Activated T-helper 1 cell treated with anti-CD3 and anti-CD28 coated beads, Interleukin-2, amount 50 U/mL, for 16 hours (primary cell): ENCODE measurements around the gene TULP3.

Source experiments
- DNase-seq, 2 donors: peaks; one replicate each; pipeline ENCODE4 v3.0.0-alpha.2; 2020; ENCODE audit warnings: low read depth in 1 of 2, low spot score in 1 of 2

The TULP3 gene

DNA sequence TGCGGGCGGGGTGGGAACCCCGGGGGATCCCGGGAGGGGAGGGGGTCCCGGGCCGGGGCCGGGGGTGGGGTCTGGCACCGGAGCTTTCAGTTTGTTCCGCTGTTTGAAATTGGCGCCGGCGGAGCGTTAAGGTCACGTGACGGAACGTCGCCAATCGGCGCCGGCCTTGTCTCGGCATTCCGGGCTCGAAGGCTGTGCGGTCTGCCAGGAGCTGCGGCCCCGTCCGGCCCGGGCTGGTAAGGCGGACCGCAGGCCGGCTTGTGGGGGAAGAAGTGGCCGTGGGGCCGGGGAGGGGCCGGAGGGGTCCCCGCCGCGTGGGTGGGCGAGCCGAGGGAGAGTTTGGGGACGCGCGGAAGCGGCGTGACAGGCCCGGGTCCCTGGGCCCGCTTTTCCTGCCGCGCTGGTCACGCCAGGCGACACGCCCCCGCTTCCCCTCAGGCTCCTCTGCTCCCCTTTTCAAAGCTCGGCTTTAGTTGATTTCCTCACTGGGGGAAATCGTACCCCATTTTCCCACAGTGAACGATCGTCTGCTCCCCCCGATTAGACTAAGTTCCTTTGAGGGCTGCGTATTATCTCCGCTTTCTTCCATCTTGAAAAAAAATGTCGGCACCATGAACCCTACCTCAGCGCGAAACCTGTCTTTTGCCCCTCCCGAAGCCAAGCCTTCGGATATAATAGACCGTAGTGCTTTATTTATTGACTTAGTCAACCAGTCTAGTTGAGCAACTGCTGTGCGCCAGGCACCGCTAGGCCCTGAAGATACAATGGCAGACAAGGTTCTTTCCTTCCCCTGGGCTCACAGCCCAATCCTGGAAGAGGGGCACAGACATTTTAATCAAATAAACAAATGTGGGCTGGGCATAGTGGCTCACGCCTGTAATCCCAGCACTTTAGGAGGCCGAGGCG lies 13.4 kb upstream of the TULP3 start, which contains the start of the genes FOXM1 and RHNO1:
Gene FOXM1, minus strand, starts transcription at position 128 of the 906 bp plus-strand sequence. CDS start 2,696 bp downstream, outside the sequence.
Gene RHNO1, plus strand, starts transcription at position 177 of the 906 bp plus-strand sequence. CDS start 8,144 bp downstream, outside the sequence.
- peak; percentile 77 to 81 for DNase-seq

GRCh38 chr12:2877953-2878732 lies 12.5 kb upstream of the TULP3 start:
- no peak for DNase-seq

DNA sequence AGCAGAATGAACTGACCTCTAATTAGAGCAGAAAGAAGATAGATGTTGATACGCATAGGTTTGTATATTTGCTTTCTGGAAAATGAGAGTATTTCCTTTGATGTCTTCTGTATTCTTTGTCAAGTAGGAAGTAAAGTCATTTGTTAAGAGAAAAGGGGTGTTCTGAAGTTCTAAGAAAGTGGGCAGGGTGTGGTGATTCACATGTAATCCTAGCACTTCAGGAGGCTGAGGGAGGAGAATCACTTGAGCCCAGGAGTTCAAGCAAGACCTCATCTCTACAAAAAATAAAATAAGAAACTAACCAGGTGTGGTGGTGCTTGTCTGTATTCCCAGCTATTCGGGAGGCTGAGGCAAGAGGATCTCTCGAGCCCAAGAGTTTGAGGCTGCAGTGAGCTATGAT lies 10.8 kb upstream of the TULP3 start:
- no peak for DNase-seq

GRCh38 chr12:2884810-2885209 lies 5.9 kb upstream of the TULP3 start:
- no peak for DNase-seq

DNA sequence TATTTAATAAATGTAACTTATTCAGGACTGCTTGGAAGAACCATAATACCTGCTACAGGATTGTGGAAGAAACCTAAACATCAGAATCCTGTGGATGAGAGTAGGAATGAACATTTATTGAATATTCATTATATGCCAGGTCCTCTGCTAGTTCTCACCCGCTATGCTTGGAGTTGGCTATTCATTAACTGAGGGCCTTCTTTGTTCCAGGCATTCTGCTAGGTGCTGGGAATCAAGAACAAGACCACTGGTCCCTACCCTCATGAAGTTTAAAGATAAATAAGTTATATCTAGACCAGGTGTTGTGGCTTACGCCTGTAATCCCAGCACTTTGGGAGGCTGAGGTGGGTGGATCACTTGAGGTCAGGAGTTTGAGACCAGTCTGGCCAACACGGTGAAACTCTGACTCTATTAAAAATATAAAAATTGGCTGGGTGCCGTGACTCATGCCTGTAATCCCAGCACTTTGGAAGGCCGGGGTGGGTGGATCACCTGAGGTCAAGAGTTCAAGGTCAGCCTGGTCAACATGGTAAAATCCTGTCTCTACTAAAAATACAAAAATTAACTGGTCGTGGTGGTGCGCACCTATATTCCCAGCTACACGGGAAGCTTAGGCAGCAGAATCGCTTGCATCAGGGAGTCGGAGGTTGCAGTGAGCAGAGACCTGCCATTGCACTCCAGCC lies 3.8 kb upstream of the TULP3 start:
- no peak for DNase-seq

DNA sequence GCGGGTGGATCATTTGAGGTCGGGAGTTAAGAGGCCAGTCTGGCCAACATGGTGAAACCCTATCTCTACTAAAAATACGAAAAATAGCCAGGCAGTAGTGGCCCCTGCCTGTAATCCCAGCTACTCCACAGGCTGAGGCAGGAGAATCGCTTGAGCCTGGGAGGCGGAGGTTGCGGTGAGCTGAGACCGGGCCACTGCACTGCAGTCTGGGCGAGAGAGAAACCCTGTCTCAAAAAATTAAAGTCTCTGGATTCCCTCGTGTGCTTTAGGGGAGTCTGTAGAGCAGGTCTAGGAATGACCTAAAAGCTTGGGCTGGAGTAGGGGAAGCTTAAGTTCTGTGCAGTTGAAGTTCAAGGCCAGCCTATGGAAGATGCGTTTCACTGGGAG lies 697 bp upstream of the TULP3 start:
- no peak for DNase-seq

- DNase-seq = peak; percentile 10 to 21
Measured at GRCh38 chr12:2891240-2892053, 756 bp downstream of the TULP3 start.

- DNase-seq = no peak
Measured at GRCh38 chr12:2892246-2892645, 1.6 kb downstream of the TULP3 start.

- DNase-seq = no peak
Measured at GRCh38 chr12:2893007-2893406, 2.3 kb downstream of the TULP3 start.

- no peak for DNase-seq
Measured at GRCh38 chr12:2895051-2895451, 4.4 kb downstream of the TULP3 start.

DNA sequence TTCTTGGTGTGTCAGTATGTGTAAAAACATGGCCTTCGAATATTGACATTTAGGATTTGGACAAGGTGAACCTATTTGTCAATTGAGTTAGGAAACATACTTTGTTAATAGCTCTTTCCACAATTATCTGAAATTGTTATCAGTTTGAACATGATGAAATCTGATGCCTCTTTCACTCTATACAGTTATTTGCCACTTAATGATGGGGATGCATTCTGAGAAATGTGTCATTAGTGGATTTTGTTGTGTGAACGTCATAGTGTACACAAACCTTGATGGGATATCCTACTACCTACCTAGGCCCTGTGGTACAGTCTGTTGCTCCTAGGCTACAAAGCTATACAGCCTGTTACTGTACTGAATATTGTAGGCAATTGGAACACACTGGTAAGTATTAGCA lies 4.8 kb downstream of the TULP3 start:
- no peak for DNase-seq

- no peak for DNase-seq
Measured at GRCh38 chr12:2897418-2897817, 6.7 kb downstream of the TULP3 start.

DNA sequence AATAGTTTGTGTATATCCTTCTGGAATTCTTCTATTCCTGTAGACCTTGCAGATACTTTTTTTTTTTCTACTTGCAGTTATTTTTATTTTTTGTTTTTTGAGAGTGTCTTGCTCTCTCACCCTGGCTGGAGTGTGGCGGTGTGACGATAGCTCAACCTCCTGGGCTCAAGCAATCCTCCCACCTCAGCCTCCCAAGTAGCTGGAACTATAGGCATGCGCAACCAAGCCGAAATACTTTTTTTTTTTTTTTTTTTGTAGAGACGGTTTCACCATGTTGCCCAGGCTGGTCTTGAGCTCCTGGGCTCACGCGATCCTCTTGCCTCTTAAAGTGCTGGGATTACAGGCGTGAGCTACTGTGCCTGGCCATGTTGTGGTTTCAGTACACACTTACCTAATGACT lies 10.0 kb downstream of the TULP3 start:
- DNase-seq = no peak

DNA sequence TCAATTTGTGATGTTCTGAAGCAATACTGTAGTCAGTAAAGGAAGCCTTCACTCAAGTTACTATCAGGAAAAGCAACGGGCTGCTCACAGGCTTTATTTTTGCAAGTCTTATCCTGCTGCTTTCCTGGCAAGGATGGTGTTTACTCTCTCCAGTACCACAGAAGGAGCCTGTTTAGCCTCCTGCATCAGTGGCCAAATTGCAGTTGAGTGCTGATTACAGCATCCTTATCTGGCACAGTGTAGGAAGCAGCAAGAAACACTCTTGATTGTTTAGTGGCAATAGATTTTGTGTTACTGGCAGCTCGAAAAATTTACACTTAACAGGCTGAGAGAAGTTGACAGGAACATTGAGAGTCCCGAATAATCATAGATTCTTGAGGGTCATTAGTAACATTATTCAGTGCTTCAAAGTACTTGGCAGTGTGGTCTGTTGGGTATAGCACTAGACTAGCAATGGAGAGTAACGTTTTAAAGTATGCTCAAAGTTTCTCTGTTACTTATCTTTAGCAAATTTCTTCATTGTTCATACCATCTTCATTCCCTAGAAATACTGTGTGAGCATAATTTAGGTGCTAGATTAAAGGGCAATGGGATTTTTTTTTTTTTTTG lies 11.7 kb downstream of the TULP3 start:
- no peak for DNase-seq

GRCh38 chr12:2904260-2904659 lies 13.6 kb downstream of the TULP3 start:
- DNase-seq = no peak

DNA sequence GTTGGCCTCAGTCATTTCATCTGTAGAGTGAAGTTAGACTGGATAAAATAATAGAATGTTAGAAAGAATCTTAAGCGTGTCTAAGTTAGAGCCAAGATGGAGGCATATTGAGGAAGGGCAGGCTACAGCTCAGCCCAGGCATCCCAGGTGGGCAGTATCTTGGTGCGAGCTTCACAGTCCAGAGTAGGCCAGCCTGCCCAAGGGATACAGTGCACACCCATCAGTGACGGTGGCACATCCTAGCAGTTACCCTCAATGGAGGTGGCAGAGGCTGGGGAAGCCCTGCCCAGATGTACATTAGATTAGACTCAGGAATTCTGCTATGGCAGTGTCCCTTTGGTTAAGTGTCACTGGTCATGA lies 21.5 kb downstream of the TULP3 start:
- DNase-seq = no peak

GRCh38 chr12:2919249-2919648 lies 28.6 kb downstream of the TULP3 start:
- no peak for DNase-seq

GRCh38 chr12:2922329-2922728 lies 31.6 kb downstream of the TULP3 start:
- DNase-seq = no peak

- DNase-seq = no peak
Measured at GRCh38 chr12:2923057-2923456, 32.4 kb downstream of the TULP3 start.

- DNase-seq = no peak
Measured at GRCh38 chr12:2924019-2924418, 33.3 kb downstream of the TULP3 start.
